Spleen (tissue), 11 donors: ENCODE measurements around the gene FGGY. TPM values are rescaled to one million over a fixed set of nuclear protein-coding genes. Genes with fewer than 3 reads are reported as not detected.

ENCODE experiments used
- DNase-seq: peaks from one replicate; pipeline ENCODE4 v3.0.0-alpha.2; 2020
- H3K27ac ChIP-seq, 8 donors: fragments of 200-600 bp; sonication (generic) in 7 of 8; 1 replicate in 4 of 8; 2 replicates in 4 of 8; pipeline versions ENCODE4 v1.5.0 to v1.8.0; 2016 to 2021; ENCODE audit warnings: inconsistent platforms in 4 of 8, mild to moderate bottlenecking in 4 of 8, moderate library complexity in 1 of 8
- H3K27me3 ChIP-seq, 7 donors: fragments of 200-600 bp; sonication (generic) in 6 of 7; replicated peaks in 1 of 7; 1 replicate in 4 of 7; 2 replicates in 3 of 7; pipeline versions ENCODE4 v1.5.0 to v1.8.0; 2016 to 2021; ENCODE audit warnings: inconsistent platforms in 3 of 7, mild to moderate bottlenecking in 1 of 7
- H3K36me3 ChIP-seq, 6 donors: fragments of 200-600 bp; sonication (generic) in 5 of 6; 1 replicate in 4 of 6; 2 replicates in 2 of 6; pipeline versions ENCODE4 v1.5.0 to v1.8.0; 2016 to 2021; ENCODE audit warnings: inconsistent platforms in 2 of 6
- H3K4me1 ChIP-seq, 6 donors: fragments of 200-600 bp; sonication (generic) in 5 of 6; 1 replicate in 3 of 6; 2 replicates in 3 of 6; pipeline versions ENCODE4 v1.5.0 to v1.8.0; 2016 to 2021; ENCODE audit warnings: inconsistent platforms in 3 of 6
- H3K4me3 ChIP-seq, 8 donors: fragments of 200-600 bp; sonication (generic) in 7 of 8; 1 replicate in 4 of 8; 2 replicates in 4 of 8; pipeline versions ENCODE4 v1.5.0 to v1.8.0; 2016 to 2021; ENCODE audit warnings: inconsistent platforms in 4 of 8, mild to moderate bottlenecking in 4 of 8, moderate library complexity in 2 of 8
- H3K9me3 ChIP-seq, 8 donors: fragments of 200-600 bp; sonication (generic) in 7 of 8; 1 replicate in 4 of 8; 2 replicates in 4 of 8; pipeline versions ENCODE4 v1.5.0 to v1.8.0; 2016 to 2021; ENCODE audit warnings: inconsistent platforms in 4 of 8
- CTCF ChIP-seq, 11 experiments: fragments of 200-600 bp in 7 of 11; fragments of 450-650 bp in 4 of 11; sonication (generic) in 4 of 11; IDR thresholded peaks in 8 of 11; conservative IDR thresholded peaks in 3 of 11; 1 replicate in 7 of 11; 2 replicates in 4 of 11; pipeline versions ENCODE4 v1.4.0 to v1.8.0; 2016 to 2021; ENCODE audit warnings: antibody characterized with exemption in 11 of 11, inconsistent platforms in 4 of 11, mild to moderate bottlenecking in 1 of 11
- POLR2A ChIP-seq, 3 donors: fragments of 450-650 bp; IDR thresholded peaks; one replicate each; pipeline ENCODE4 v1.5.1; 2017; ENCODE audit warnings: antibody characterized with exemption in 3 of 3, mild to moderate bottlenecking in 1 of 3
- POLR2AphosphoS5 ChIP-seq, 3 donors: sonication (generic); formaldehyde crosslinking; IDR thresholded peaks; one replicate each; pipeline ENCODE4 v1.5.1; 2017; ENCODE audit warnings: antibody characterized with exemption in 3 of 3
- WGBS, 5 donors: extraction: QIAGEN DNeasy Blood & Tissue Kit in 3 of 5; methylation state at CpG; one replicate each; pipeline versions ENCODE4 v1.1.5 to v1.1.7; 2013 to 2018; 5-methylcytosine and 5-hydroxymethylcytosine counted together
- intact Hi-C: fragments of 100-400 bp; cut with DNase I; formaldehyde crosslinking; loops from one replicate; pipeline ENCODE4 v1.15.0; 2023; ENCODE audit warnings: low total_unique reads
- polyA plus RNA-seq, 3 donors: library from polyadenylated mRNA; stranded (reverse); fragments of 200-250 nt; gene quantifications; one replicate each; pipeline ENCODE4 v1.2.1, GENCODE V29; 2013
- total RNA-seq, 7 donors: library from RNA; depleted of rRNA in 3 of 7; stranded (reverse); fragments of >200 nt in 3 of 7; fragmentation: NEBNext Ultra II Directional in 4 of 7; extraction: Animal tissue kit (Norgen Biotek cat#: 25700) in 4 of 7; gene quantifications; one replicate each; pipeline versions ENCODE4 v1.1.0 to v1.2.1, GENCODE V29; 2016 to 2021
- donor health status: healthy with polysubstance abuse.
- donor health status: DM: no; HTN: no; CAD: no; lungs with moderate emphysema.
- donor health status: DM: no; HTN: no; CAD: no.
- donor health status: Bipolar disorder and iron deficiency.
- donor health status: healthy.
- donor health status: DM: no; HTN: no; CAD: no.
- donor health status: DM: yes; HTN: yes; CAD: no.

FGGY gene
- total and polyA plus RNA-seq, 10 donors: 1.7 to 27.8 (median 13.2) TPM

DNA sequence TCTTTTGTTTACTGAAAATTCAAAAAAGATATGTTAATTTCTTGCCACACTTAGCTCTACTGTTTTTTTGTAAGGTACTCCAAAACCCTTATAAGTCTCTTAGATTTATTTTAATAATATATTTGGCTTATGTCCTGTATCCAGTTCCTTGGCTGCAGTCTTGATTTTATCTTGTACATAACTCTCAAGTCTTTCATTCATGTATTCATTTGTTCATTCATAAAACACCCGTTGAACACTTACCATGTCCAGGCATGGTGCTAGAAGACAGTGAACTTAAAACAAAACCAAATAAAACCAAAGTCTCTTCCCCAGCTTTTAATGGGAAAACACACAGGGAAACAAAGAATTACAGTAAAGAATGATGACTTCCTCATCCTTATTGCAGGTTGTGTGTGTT lies 215.8 kb downstream of the FGGY start:
- no peak overlapping the region for H3K4me3 ChIP-seq
- no peak for DNase-seq
- peaks cover 0 to 8% (median 0%) of the 10 kb centered on the region in 6 donors for H3K36me3 ChIP-seq
- WGBS, 5 donors: 73 to 87% (median 75%) methylated on average over 1 of the region's 1 CpG
- no peak for TF ChIP-seq CTCF (IDR thresholded peaks at IDR 0.05 in 8 of 11, conservative IDR thresholded peaks at IDR 0.05 in 3 of 11)
- TF ChIP-seq POLR2AphosphoS5 (IDR thresholded peaks at IDR 0.05): no peak
- TF ChIP-seq POLR2A (IDR thresholded peaks at IDR 0.05): no peak
- no peaks in the 10 kb centered on the region for H3K27me3 ChIP-seq
- H3K9me3 ChIP-seq: no peaks in the 10 kb centered on the region
- intact Hi-C loops: no loop called here
- H3K27ac ChIP-seq: no peak overlapping the region
- H3K4me1 ChIP-seq: peaks cover 0 to 10% (median under 1%) of the 10 kb centered on the region in 6 donors

- Histone ChIP-seq H3K9me3 (no peaks in the 10 kb centered on the region), H3K27me3 (no peaks in the 10 kb centered on the region), H3K36me3 (peaks cover 0 to 8% (median 0%) of the 10 kb centered on the region in 6 donors), H3K4me3 (no peak overlapping the region), H3K4me1 (peaks cover 0 to 10% (median 0%) of the 10 kb centered on the region in 6 donors), H3K27ac (no peak overlapping the region)
- intact Hi-C loops: no loop called here
- WGBS, 5 donors: 90 to 96% (median 95%) methylated on average over 11 of the region's 11 CpGs
- TF ChIP-seq POLR2A (IDR thresholded peaks at IDR 0.05) (no peak), CTCF (IDR thresholded peaks at IDR 0.05 in 8 of 11, conservative IDR thresholded peaks at IDR 0.05 in 3 of 11) (no peak), POLR2AphosphoS5 (IDR thresholded peaks at IDR 0.05) (no peak)
- DNase-seq: no peak
Measured at GRCh38 chr1:59514061-59514909, 217.4 kb downstream of the FGGY start.

GRCh38 chr1:59516881-59517280 lies 220.0 kb downstream of the FGGY start:
- H3K27me3 ChIP-seq: no peaks in the 10 kb centered on the region
- TF ChIP-seq CTCF (IDR thresholded peaks at IDR 0.05 in 8 of 11, conservative IDR thresholded peaks at IDR 0.05 in 3 of 11) (no peak), POLR2AphosphoS5 (IDR thresholded peaks at IDR 0.05) (no peak), POLR2A (IDR thresholded peaks at IDR 0.05) (no peak)
- no peaks in the 10 kb centered on the region for H3K9me3 ChIP-seq
- H3K27ac ChIP-seq: peak overlapping the region in 1 of 8 donors; percentile 14
- H3K36me3 ChIP-seq: peaks cover 0 to 8% (median 0%) of the 10 kb centered on the region in 6 donors
- intact Hi-C loops: no loop called here
- no peak for DNase-seq
- H3K4me3 ChIP-seq: no peak overlapping the region
- peaks cover 0 to 13% (median under 1%) of the 10 kb centered on the region in 6 donors for H3K4me1 ChIP-seq

- no peaks in the 10 kb centered on the region for H3K27me3 ChIP-seq
- no peak for TF ChIP-seq CTCF (IDR thresholded peaks at IDR 0.05 in 8 of 11, conservative IDR thresholded peaks at IDR 0.05 in 3 of 11)
- TF ChIP-seq POLR2AphosphoS5 (IDR thresholded peaks at IDR 0.05): no peak
- TF ChIP-seq POLR2A (IDR thresholded peaks at IDR 0.05): no peak
- 87 to 95% (median 93%) methylated on average over 3 of the region's 3 CpGs for WGBS, 5 donors
- H3K9me3 ChIP-seq: no peaks in the 10 kb centered on the region
- no peak overlapping the region for H3K27ac ChIP-seq
- H3K36me3 ChIP-seq: no peaks in the 10 kb centered on the region
- H3K4me1 ChIP-seq: peaks cover 0 to 12% (median 0%) of the 10 kb centered on the region in 6 donors
- intact Hi-C loops: no loop called here
- H3K4me3 ChIP-seq: no peak overlapping the region
- DNase-seq: no peak
Measured at GRCh38 chr1:59520194-59520593, 223.3 kb downstream of the FGGY start.
